HL-60 (cell line): ENCODE data around the gene LPIN1.

Experiments used
- DNase-seq, 2 experiments: peaks; one replicate each; pipeline ENCODE4 v3.0.0-alpha.2; 2010 to 2020; ENCODE audit warnings: low read depth in 1 of 2, low spot score in 1 of 2
- H3K27ac ChIP-seq: fragments of 250-450 bp; sonication (Bioruptor Pico); replicated peaks from 2 replicates; pipeline ENCODE4 v1.5.1; 2020; ENCODE audit warnings: mild to moderate bottlenecking, moderate library complexity
- H3K27me3 ChIP-seq: fragments of 250-450 bp; sonication (Bioruptor Pico); 2 replicates; pipeline ENCODE4 v1.5.1; 2021; ENCODE audit warnings: mild to moderate bottlenecking, moderate library complexity; ENCODE audit not compliant: insufficient read depth, poor library complexity, severe bottlenecking
- H3K4me3 ChIP-seq: replicated peaks from 2 replicates; pipeline ENCODE4 v1.5.1; 2011; ENCODE audit warnings: mild to moderate bottlenecking, control low read depth, low read length; ENCODE audit not compliant: insufficient read depth
- GABPA ChIP-seq: IDR thresholded peaks from 2 replicates; pipeline ENCODE4 v1.6.1; 2012; ENCODE audit warnings: low read depth
- POLR2AphosphoS5 ChIP-seq: IDR thresholded peaks from 2 replicates; pipeline ENCODE4 v1.6.1; 2012; ENCODE audit warnings: low read depth
- SPI1 ChIP-seq: IDR thresholded peaks from 2 replicates; pipeline ENCODE4 v1.6.1; 2012; ENCODE audit warnings: low read depth, mild to moderate bottlenecking, borderline replicate concordance
- TF ChIP-seq, protein P1 (sequence below): IDR thresholded peaks from one replicate; pipeline ENCODE4 v1.5.1; 2011; ENCODE audit warnings: low read length, control low read depth, inconsistent platforms; ENCODE audit not compliant: insufficient read depth
- TF ChIP-seq, protein P2 (sequence below): IDR thresholded peaks from 2 replicates; pipeline ENCODE4 v1.6.1; 2012; ENCODE audit warnings: low read depth; ENCODE audit not compliant: insufficient replicate concordance

The LPIN1 gene

DNA sequence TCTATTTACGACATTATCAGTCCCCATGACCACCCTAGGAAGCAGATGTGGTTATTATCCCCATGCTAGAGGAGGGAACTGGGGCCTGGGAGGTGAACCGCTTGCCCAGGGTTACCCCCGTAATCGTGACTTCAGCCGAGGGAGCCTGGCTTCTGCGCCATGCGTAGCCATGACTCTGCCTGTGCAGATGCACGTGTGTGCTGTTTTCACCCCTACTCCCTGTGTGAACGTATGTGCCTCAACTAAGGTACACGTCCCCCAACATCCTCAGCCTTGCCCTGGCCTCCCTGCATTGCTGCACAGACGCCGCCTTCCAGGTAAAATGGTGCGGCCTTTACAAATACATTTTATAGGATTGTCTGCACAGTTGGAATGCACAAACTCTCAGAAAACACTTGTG lies 40.2 kb downstream of the LPIN1 start:
- no peak overlapping the region for H3K27ac ChIP-seq
- TF ChIP-seq, protein P1, sequence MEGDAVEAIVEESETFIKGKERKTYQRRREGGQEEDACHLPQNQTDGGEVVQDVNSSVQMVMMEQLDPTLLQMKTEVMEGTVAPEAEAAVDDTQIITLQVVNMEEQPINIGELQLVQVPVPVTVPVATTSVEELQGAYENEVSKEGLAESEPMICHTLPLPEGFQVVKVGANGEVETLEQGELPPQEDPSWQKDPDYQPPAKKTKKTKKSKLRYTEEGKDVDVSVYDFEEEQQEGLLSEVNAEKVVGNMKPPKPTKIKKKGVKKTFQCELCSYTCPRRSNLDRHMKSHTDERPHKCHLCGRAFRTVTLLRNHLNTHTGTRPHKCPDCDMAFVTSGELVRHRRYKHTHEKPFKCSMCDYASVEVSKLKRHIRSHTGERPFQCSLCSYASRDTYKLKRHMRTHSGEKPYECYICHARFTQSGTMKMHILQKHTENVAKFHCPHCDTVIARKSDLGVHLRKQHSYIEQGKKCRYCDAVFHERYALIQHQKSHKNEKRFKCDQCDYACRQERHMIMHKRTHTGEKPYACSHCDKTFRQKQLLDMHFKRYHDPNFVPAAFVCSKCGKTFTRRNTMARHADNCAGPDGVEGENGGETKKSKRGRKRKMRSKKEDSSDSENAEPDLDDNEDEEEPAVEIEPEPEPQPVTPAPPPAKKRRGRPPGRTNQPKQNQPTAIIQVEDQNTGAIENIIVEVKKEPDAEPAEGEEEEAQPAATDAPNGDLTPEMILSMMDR: no peak
- TF ChIP-seq, protein P2, sequence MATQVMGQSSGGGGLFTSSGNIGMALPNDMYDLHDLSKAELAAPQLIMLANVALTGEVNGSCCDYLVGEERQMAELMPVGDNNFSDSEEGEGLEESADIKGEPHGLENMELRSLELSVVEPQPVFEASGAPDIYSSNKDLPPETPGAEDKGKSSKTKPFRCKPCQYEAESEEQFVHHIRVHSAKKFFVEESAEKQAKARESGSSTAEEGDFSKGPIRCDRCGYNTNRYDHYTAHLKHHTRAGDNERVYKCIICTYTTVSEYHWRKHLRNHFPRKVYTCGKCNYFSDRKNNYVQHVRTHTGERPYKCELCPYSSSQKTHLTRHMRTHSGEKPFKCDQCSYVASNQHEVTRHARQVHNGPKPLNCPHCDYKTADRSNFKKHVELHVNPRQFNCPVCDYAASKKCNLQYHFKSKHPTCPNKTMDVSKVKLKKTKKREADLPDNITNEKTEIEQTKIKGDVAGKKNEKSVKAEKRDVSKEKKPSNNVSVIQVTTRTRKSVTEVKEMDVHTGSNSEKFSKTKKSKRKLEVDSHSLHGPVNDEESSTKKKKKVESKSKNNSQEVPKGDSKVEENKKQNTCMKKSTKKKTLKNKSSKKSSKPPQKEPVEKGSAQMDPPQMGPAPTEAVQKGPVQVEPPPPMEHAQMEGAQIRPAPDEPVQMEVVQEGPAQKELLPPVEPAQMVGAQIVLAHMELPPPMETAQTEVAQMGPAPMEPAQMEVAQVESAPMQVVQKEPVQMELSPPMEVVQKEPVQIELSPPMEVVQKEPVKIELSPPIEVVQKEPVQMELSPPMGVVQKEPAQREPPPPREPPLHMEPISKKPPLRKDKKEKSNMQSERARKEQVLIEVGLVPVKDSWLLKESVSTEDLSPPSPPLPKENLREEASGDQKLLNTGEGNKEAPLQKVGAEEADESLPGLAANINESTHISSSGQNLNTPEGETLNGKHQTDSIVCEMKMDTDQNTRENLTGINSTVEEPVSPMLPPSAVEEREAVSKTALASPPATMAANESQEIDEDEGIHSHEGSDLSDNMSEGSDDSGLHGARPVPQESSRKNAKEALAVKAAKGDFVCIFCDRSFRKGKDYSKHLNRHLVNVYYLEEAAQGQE: no peak
- TF ChIP-seq SPI1 (no peak), POLR2AphosphoS5 (no peak), GABPA (no peak)
- no peak for DNase-seq
- H3K4me3 ChIP-seq: no peak overlapping the region
- H3K27me3 ChIP-seq: no peaks in the 10 kb centered on the region

DNA sequence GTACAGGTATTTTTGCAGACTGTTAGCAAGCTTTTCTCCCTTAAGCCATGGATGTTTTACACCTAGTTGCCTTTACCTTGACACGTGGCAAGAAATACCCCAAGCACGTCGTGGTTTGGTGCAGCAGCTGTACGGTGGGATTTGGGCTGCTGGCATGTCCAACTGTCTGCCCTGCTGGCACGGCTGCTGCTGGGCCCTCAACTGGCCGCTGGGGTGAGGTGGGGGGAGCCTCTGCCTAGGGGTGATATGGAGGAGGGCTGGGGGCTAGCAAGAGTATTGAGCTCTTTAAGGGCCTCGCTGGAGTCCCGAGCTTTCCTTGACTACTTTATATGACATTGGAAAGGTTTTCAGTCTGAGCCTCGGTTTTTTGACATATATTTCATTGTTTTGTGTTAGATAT lies 41.6 kb downstream of the LPIN1 start:
- TF ChIP-seq, protein P1: no peak
- TF ChIP-seq SPI1 (no peak), GABPA (no peak), POLR2AphosphoS5 (no peak)
- TF ChIP-seq, protein P2: no peak
- DNase-seq: no peak
- H3K27ac ChIP-seq: no peak overlapping the region
- no peak overlapping the region for H3K4me3 ChIP-seq
- H3K27me3 ChIP-seq: no peaks in the 10 kb centered on the region

DNA sequence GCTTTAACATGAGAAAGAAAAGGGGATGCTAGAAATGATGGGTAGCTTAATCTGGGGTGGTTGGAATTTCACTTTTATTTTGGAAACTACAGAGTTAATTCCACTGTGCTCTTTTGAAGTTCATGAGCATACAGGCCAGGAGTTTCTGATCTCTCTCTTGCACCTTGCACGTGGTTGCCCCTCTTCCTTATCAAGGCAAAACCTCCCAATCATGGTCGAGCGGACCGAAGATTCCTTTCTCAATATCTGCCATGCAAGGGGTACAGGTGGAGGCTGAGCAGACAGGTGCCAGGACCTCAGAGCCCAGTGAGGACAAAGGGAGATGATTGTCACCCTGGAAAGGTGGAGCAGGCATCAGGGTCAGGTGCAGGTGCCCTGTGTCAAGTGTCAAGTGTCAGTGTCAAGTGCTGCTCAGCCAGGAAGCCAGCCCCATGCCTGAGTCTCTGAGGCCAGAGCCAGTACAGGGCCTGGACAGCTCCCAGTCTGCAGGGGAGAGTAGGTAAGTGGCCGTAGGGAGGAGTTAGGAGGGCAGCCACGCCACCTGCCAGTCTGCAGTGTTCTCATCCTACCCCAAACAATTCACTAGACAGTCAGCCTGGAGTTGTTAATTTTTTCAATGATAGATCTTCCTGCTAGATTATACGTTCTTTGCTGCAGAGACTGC lies 42.2 kb downstream of the LPIN1 start:
- Histone ChIP-seq H3K27me3 (no peaks in the 10 kb centered on the region), H3K27ac (no peak overlapping the region), H3K4me3 (no peak overlapping the region)
- no peak for TF ChIP-seq GABPA
- TF ChIP-seq, protein P2: no peak
- TF ChIP-seq, protein P1: no peak
- no peak for TF ChIP-seq POLR2AphosphoS5
- TF ChIP-seq SPI1: no peak
- DNase-seq: no peak
